ENCODE results near the gene KCNH8.

The KCNH8 gene

GRCh38 chr3:19467761-19468160, 319.5 kb downstream of the KCNH8 start:
- no peak for DNase-seq (ENCODE audit: low read depth in 2 of 3, low spot score in 1 of 3)

- DNase-seq (ENCODE audit: low read depth in 2 of 3, low spot score in 1 of 3), result no peak
Observed at GRCh38 chr3:19471138-19471537, 322.8 kb downstream of the KCNH8 start.

GRCh38 chr3:19473971-19474580, 325.8 kb downstream of the KCNH8 start:
- DNase-seq (ENCODE audit: low read depth in 2 of 3, low spot score in 1 of 3), result no peak

- DNase-seq (ENCODE audit: low read depth in 2 of 3, low spot score in 1 of 3), result no peak
Observed at GRCh38 chr3:19476281-19476680, 328.0 kb downstream of the KCNH8 start.

- no peak for DNase-seq (ENCODE audit: low read depth in 2 of 3, low spot score in 1 of 3)
Observed at GRCh38 chr3:19485267-19485666, 337.0 kb downstream of the KCNH8 start.

- no peak for DNase-seq (ENCODE audit: low read depth in 2 of 3, low spot score in 1 of 3)
Observed at GRCh38 chr3:19487386-19487785, 339.1 kb downstream of the KCNH8 start.

GRCh38 chr3:19488939-19489338, 340.6 kb downstream of the KCNH8 start:
- DNase-seq (ENCODE audit: low read depth in 2 of 3, low spot score in 1 of 3), result no peak

- DNase-seq (ENCODE audit: low read depth in 2 of 3, low spot score in 1 of 3), result no peak
Observed at GRCh38 chr3:19489936-19490335, 341.6 kb downstream of the KCNH8 start.

GRCh38 chr3:19506171-19506570, 357.9 kb downstream of the KCNH8 start:
- no peak for DNase-seq (ENCODE audit: low read depth in 2 of 3, low spot score in 1 of 3)

- DNase-seq (ENCODE audit: low read depth in 2 of 3, low spot score in 1 of 3), result no peak
Observed at GRCh38 chr3:19522305-19522704, 374.0 kb downstream of the KCNH8 start.

GRCh38 chr3:19526071-19526470, 377.8 kb downstream of the KCNH8 start:
- no peak for DNase-seq (ENCODE audit: low read depth in 2 of 3, low spot score in 1 of 3)

- DNase-seq (ENCODE audit: low read depth in 2 of 3, low spot score in 1 of 3), result no peak
Observed at GRCh38 chr3:19527746-19528145, 379.4 kb downstream of the KCNH8 start.

GRCh38 chr3:19531426-19531825, 383.1 kb downstream of the KCNH8 start:
- DNase-seq (ENCODE audit: low read depth in 2 of 3, low spot score in 1 of 3), result no peak

- DNase-seq (ENCODE audit: low read depth in 2 of 3, low spot score in 1 of 3), result no peak
Observed at GRCh38 chr3:19539518-19540392, 391.4 kb downstream of the KCNH8 start.

GRCh38 chr3:19540464-19540863, 392.2 kb downstream of the KCNH8 start:
- DNase-seq (ENCODE audit: low read depth in 2 of 3, low spot score in 1 of 3), result no peak

GRCh38 chr3:19541284-19541683, 393.0 kb downstream of the KCNH8 start:
- no peak for DNase-seq (ENCODE audit: low read depth in 2 of 3, low spot score in 1 of 3)

GRCh38 chr3:19543212-19543841, 395.0 kb downstream of the KCNH8 start:
- no peak for DNase-seq (ENCODE audit: low read depth in 2 of 3, low spot score in 1 of 3)

- no peak for DNase-seq (ENCODE audit: low read depth in 2 of 3, low spot score in 1 of 3)
Observed at GRCh38 chr3:19547665-19548464, 399.6 kb downstream of the KCNH8 start.

GRCh38 chr3:19559724-19560442, 411.6 kb downstream of the KCNH8 start:
- DNase-seq (ENCODE audit: low read depth in 2 of 3, low spot score in 1 of 3), result no peak

- DNase-seq (ENCODE audit: low read depth in 2 of 3, low spot score in 1 of 3), result no peak
Observed at GRCh38 chr3:19573644-19574043, 425.3 kb downstream of the KCNH8 start.

- no peak for DNase-seq (ENCODE audit: low read depth in 2 of 3, low spot score in 1 of 3)
Observed at GRCh38 chr3:19574268-19574667, 426.0 kb downstream of the KCNH8 start.
